ENCODE data around the gene ABCA4.

ABCA4 gene

DNA sequence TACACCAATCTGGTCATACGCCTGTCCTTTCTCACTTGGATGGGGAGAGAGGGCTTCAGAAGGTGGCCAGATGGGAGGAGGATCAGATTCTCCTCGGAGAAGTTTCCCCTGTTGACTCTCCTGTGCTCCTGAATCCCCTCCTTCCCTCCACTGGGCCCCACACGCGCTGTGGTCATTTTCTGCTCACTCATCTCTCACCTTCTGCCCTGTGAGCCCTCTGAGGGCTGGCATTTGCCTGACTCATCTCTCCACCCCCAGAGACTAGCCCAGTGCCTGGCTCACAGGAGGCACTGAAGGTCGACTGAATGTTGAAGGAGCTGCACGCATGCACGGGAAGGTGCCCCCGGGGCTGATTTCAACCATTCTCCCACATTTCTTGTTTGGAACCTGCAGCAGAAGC lies 14.2 kb downstream of the ABCA4 start:
- ChIA-PET POLR2A (no interaction called here), CTCF (no interaction called here)
- Histone ChIP-seq H3K27ac (ENCODE audit: extremely low read depth, low read depth, low read length) (no peak overlapping the region), H3K36me3 (ENCODE audit: control insufficient read depth in 2 of 2, insufficient read depth in 1 of 2, low read length in 2 of 2) (no peaks in the 10 kb centered on the region), H3K9me3 (ENCODE audit: control insufficient read depth, insufficient read depth, low read depth, low read length) (no peaks in the 10 kb centered on the region), H3K4me1 (ENCODE audit: control insufficient read depth, insufficient read depth, low read length) (no peaks in the 10 kb centered on the region), H3K4me3 (ENCODE audit: low read depth, low read length) (no peak overlapping the region)
- TF ChIP-seq ZNF558 (tag by site-specific recombination; IDR thresholded peaks at IDR 0.05) (no peak), ZNF585B (tag by site-specific recombination; IDR thresholded peaks at IDR 0.05) (no peak), IKZF3 (tag by site-specific recombination; IDR thresholded peaks at IDR 0.05) (no peak), YY1 (tag by site-specific recombination; IDR thresholded peaks at IDR 0.05) (no peak)
- TF ChIP-seq, protein P1, sequence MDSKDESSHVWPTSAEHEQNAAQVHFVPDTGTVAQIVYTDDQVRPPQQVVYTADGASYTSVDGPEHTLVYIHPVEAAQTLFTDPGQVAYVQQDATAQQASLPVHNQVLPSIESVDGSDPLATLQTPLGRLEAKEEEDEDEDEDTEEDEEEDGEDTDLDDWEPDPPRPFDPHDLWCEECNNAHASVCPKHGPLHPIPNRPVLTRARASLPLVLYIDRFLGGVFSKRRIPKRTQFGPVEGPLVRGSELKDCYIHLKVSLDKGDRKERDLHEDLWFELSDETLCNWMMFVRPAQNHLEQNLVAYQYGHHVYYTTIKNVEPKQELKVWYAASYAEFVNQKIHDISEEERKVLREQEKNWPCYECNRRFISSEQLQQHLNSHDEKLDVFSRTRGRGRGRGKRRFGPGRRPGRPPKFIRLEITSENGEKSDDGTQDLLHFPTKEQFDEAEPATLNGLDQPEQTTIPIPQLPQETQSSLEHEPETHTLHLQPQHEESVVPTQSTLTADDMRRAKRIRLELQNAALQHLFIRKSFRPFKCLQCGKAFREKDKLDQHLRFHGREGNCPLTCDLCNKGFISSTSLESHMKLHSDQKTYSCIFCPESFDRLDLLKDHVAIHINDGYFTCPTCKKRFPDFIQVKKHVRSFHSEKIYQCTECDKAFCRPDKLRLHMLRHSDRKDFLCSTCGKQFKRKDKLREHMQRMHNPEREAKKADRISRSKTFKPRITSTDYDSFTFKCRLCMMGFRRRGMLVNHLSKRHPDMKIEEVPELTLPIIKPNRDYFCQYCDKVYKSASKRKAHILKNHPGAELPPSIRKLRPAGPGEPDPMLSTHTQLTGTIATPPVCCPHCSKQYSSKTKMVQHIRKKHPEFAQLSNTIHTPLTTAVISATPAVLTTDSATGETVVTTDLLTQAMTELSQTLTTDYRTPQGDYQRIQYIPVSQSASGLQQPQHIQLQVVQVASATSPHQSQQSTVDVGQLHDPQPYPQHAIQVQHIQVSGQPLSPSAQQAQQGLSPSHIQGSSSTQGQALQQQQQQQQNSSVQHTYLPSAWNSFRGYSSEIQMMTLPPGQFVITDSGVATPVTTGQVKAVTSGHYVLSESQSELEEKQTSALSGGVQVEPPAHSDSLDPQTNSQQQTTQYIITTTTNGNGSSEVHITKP (tag by site-specific recombination; IDR thresholded peaks at IDR 0.05) = no peak
- TF ChIP-seq, protein P2, sequence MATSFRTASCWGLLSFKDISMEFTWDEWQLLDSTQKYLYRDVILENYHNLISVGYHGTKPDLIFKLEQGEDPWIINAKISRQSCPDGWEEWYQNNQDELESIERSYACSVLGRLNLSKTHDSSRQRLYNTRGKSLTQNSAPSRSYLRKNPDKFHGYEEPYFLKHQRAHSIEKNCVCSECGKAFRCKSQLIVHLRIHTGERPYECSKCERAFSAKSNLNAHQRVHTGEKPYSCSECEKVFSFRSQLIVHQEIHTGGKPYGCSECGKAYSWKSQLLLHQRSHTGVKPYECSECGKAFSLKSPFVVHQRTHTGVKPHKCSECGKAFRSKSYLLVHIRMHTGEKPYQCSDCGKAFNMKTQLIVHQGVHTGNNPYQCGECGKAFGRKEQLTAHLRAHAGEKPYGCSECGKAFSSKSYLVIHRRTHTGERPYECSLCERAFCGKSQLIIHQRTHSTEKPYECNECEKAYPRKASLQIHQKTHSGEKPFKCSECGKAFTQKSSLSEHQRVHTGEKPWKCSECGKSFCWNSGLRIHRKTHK (tag by site-specific recombination; IDR thresholded peaks at IDR 0.05) = no peak
- TF ChIP-seq, protein P3, sequence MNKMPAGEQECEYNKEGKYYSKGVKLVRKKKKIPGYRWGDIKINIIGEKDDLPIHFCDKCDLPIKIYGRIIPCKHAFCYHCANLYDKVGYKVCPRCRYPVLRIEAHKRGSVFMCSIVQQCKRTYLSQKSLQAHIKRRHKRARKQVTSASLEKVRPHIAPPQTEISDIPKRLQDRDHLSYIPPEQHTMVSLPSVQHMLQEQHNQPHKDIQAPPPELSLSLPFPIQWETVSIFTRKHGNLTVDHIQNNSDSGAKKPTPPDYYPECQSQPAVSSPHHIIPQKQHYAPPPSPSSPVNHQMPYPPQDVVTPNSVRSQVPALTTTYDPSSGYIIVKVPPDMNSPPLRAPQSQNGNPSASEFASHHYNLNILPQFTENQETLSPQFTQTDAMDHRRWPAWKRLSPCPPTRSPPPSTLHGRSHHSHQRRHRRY (tag by site-specific recombination; IDR thresholded peaks at IDR 0.05) = no peak
- TF ChIP-seq, protein P4, sequence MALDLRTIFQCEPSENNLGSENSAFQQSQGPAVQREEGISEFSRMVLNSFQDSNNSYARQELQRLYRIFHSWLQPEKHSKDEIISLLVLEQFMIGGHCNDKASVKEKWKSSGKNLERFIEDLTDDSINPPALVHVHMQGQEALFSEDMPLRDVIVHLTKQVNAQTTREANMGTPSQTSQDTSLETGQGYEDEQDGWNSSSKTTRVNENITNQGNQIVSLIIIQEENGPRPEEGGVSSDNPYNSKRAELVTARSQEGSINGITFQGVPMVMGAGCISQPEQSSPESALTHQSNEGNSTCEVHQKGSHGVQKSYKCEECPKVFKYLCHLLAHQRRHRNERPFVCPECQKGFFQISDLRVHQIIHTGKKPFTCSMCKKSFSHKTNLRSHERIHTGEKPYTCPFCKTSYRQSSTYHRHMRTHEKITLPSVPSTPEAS (tag by site-specific recombination; IDR thresholded peaks at IDR 0.05) = no peak

DNA sequence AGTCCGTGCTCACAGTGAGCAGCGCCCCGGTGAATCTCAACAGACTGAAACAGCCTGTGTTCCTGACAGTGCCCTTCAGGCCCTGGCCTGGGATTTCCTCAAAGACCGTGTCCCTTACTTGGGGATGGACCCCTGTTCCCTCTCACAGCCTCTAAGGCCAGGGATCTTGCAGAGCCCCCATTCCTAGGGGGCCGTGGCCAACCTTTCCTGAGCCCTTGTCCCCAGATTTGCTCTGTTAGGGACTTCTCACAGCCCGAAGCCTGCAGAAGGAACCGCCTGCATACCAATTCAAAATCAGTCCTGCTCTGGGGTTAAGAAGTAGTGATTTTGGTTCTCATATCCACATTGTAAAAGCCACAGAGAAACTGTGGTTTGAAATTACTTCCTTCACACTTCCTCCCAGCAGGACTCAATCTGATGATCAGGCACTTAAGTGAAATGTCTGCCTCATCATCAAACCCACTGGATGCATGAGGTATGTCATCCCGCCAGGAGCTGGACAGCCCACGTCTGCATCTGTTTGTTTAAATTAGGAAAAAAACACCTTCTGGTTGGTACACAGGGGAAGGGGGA lies 14.9 kb downstream of the ABCA4 start:
- H3K4me1 ChIP-seq (ENCODE audit: control insufficient read depth, insufficient read depth, low read length) = 0 out of 2 replicates have a peak, but pooled peaks cover under 1% of the 10 kb centered on the region
- no peaks in the 10 kb centered on the region for H3K36me3 ChIP-seq (ENCODE audit: control insufficient read depth in 2 of 2, insufficient read depth in 1 of 2, low read length in 2 of 2)
- no peak overlapping the region for H3K27ac ChIP-seq (ENCODE audit: extremely low read depth, low read depth, low read length)
- POLR2A ChIA-PET = no interaction called here
- TF ChIP-seq ZFHX2 (tag by site-specific recombination; conservative IDR thresholded peaks at IDR 0.05) (0 out of 2 replicates have a peak, but pooled peaks have one; percentile 8), ZNF514 (tag by site-specific recombination; IDR thresholded peaks at IDR 0.05) (no peak), MZF1 (tag by site-specific recombination; IDR thresholded peaks at IDR 0.05; ENCODE audit: borderline replicate concordance) (no peak), ZNF175 (tag by site-specific recombination; IDR thresholded peaks at IDR 0.05) (no peak), BCL11A (tag by site-specific recombination; IDR thresholded peaks at IDR 0.05; ENCODE audit: low read depth) (no peak), ZFP69B (tag by site-specific recombination; IDR thresholded peaks at IDR 0.05) (no peak), ZBTB1 (tag by site-specific recombination; IDR thresholded peaks at IDR 0.05) (no peak)
- H3K9me3 ChIP-seq (ENCODE audit: control insufficient read depth, insufficient read depth, low read depth, low read length) = no peaks in the 10 kb centered on the region
- H3K4me3 ChIP-seq (ENCODE audit: low read depth, low read length) = no peak overlapping the region
- CTCF ChIA-PET = no interaction called here

Measured in HEK293 (cell line).